Prostate gland (tissue), 2 donors: Measurements from ENCODE around the gene KRTAP5-7. TPM values are rescaled to one million over a fixed set of nuclear protein-coding genes. Genes with fewer than 3 reads are reported as not detected.

Source experiments
- DNase-seq: peaks from one replicate; pipeline ENCODE4 v3.0.0-alpha.2; 2019; ENCODE audit warnings: low spot score
- H3K27ac ChIP-seq, 2 donors: fragments of 200-600 bp; sonication (generic); 2 replicates each; pipeline ENCODE4 v1.5.1; 2017 to 2019
- H3K27me3 ChIP-seq: fragments of 200-600 bp; sonication (generic); replicated peaks from 2 replicates; pipeline ENCODE4 v1.5.1; 2019; ENCODE audit not compliant: insufficient read depth
- H3K36me3 ChIP-seq, 2 donors: fragments of 200-600 bp; sonication (generic); 1 replicate in 1 of 2; 2 replicates in 1 of 2; pipeline versions ENCODE4 v1.5.1 to v1.8.1; 2017 to 2019
- H3K4me1 ChIP-seq: fragments of 200-600 bp; sonication (generic); replicated peaks from 2 replicates; pipeline ENCODE4 v1.5.1; 2019
- H3K4me3 ChIP-seq, 2 donors: fragments of 200-600 bp; sonication (generic); 2 replicates each; pipeline ENCODE4 v1.5.1; 2017 to 2019
- H3K9me3 ChIP-seq: fragments of 200-600 bp; sonication (generic); 2 replicates; pipeline ENCODE4 v1.5.1; 2017
- POLR2A ChIP-seq: fragments of 450-650 bp; IDR thresholded peaks from one replicate; pipeline ENCODE4 v1.6.1; 2016; ENCODE audit warnings: antibody characterized with exemption, mild to moderate bottlenecking
- POLR2AphosphoS5 ChIP-seq: sonication (generic); formaldehyde crosslinking; IDR thresholded peaks from one replicate; pipeline ENCODE4 v1.6.1; 2017; ENCODE audit warnings: antibody characterized with exemption
- WGBS: methylation state at CpG from one replicate; pipeline ENCODE4 v1.1.5; 2018; 5-methylcytosine and 5-hydroxymethylcytosine counted together
- intact Hi-C: fragments of 100-400 bp; cut with DNase I; formaldehyde crosslinking; loops from one replicate; pipeline ENCODE4 v1.14.2; 2022
- total RNA-seq, 2 donors: library from RNA; depleted of rRNA; stranded (reverse); fragments of >200 nt; gene quantifications; one replicate each; pipeline ENCODE4 v1.1.0, GENCODE V29; 2016
- TF ChIP-seq, protein P1 (sequence below), 4 experiments: fragments of 200-600 bp in 2 of 4; fragments of 450-650 bp in 2 of 4; sonication (generic) in 2 of 4; IDR thresholded peaks; 1 replicate in 3 of 4; 2 replicates in 1 of 4; pipeline ENCODE4 v1.5.1; 2016 to 2019; ENCODE audit warnings: antibody characterized with exemption in 4 of 4, mild to moderate bottlenecking in 2 of 4, moderate library complexity in 2 of 4

Gene KRTAP5-7
- total RNA-seq, 2 donors from 2014 or later: 1.8 TPM; not detected in 1

DNA sequence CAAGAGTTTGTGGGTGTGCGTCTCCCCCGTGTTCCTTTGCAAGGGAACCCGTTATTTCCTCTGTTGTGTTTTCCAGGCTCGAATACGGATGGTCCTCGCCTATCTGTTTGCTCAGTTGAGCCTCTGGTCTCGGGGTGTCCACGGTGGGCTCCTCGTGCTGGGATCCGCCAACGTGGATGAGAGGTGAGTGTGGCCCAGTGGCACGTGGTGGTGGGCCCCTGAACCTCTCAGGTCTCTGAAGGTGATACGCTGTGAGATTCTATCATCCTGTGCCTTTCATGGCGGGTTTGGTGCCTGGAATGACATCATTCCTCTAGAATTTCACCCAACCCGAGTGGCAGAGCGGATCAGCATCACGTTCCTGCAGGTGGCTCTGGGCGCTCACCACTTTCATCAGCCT is 41.6 kb upstream of the KRTAP5-7 start:
- Histone ChIP-seq H3K36me3 (peaks cover 12 to 19% of the 10 kb centered on the region in 2 donors), H3K27ac (no peak overlapping the region), H3K4me1 (peaks cover 2% of the 10 kb centered on the region), H3K27me3 (no peaks in the 10 kb centered on the region), H3K9me3 (no peaks in the 10 kb centered on the region), H3K4me3 (no peak overlapping the region)
- TF ChIP-seq POLR2A (no peak), POLR2AphosphoS5 (no peak)
- TF ChIP-seq, protein P1, sequence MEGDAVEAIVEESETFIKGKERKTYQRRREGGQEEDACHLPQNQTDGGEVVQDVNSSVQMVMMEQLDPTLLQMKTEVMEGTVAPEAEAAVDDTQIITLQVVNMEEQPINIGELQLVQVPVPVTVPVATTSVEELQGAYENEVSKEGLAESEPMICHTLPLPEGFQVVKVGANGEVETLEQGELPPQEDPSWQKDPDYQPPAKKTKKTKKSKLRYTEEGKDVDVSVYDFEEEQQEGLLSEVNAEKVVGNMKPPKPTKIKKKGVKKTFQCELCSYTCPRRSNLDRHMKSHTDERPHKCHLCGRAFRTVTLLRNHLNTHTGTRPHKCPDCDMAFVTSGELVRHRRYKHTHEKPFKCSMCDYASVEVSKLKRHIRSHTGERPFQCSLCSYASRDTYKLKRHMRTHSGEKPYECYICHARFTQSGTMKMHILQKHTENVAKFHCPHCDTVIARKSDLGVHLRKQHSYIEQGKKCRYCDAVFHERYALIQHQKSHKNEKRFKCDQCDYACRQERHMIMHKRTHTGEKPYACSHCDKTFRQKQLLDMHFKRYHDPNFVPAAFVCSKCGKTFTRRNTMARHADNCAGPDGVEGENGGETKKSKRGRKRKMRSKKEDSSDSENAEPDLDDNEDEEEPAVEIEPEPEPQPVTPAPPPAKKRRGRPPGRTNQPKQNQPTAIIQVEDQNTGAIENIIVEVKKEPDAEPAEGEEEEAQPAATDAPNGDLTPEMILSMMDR (IDR thresholded peaks at IDR 0.05): no peak
- no peak for DNase-seq
- intact Hi-C loops: no loop called here
- WGBS: 95% methylated on average over 18 of the region's 18 CpGs

GRCh38 chr11:71486320-71486719 is 40.7 kb upstream of the KRTAP5-7 start:
- 97% methylated on average over 1 of the region's 1 CpG for WGBS
- TF ChIP-seq POLR2A: no peak
- TF ChIP-seq POLR2AphosphoS5: no peak
- TF ChIP-seq, protein P1 (IDR thresholded peaks at IDR 0.05): no peak
- Histone ChIP-seq H3K4me3 (no peak overlapping the region), H3K36me3 (peaks cover 12 to 27% of the 10 kb centered on the region in 2 donors), H3K9me3 (no peaks in the 10 kb centered on the region), H3K27ac (no peak overlapping the region), H3K4me1 (peaks cover 2% of the 10 kb centered on the region), H3K27me3 (no peaks in the 10 kb centered on the region)
- intact Hi-C loops: no loop called here
- DNase-seq: no peak

DNA sequence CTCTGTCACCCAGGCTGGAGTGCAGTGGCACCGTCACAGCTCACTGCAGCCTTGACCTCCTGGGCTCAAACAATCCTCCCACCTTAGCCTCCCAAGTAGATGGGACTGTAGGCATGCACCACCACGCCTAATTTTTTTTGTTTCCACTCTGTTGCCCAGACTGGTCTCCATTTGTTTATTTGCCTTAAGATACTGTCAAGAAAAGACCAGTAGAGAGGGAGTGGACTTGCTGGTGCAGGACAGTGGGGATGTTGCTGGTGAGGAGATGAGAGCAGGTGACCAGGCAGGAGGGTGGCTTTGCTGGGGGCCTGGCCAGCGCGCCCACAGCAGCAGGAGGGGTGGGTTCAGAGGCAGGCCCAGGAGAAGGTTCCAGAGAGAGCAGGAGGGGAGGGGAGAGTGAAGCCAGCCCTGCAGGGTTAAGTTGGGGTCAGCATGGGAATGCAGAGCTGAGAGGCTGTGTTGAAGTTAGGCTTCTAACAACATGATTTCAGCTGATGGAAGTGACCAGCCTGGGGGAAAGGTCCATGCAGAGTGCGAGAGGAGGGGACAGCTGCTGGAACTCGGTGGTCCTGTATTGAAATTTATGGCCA is 38.3 kb upstream of the KRTAP5-7 start:
- H3K27ac ChIP-seq: no peak overlapping the region
- intact Hi-C loops: no loop called here
- DNase-seq: no peak
- H3K4me1 ChIP-seq: no peaks in the 10 kb centered on the region
- TF ChIP-seq, protein P1 (IDR thresholded peaks at IDR 0.05): no peak
- TF ChIP-seq POLR2A: no peak
- TF ChIP-seq POLR2AphosphoS5: no peak
- H3K9me3 ChIP-seq: no peaks in the 10 kb centered on the region
- peaks cover 16 to 20% of the 10 kb centered on the region in 2 donors for H3K36me3 ChIP-seq
- no peak overlapping the region for H3K4me3 ChIP-seq
- 80% methylated on average over 6 of the region's 6 CpGs for WGBS
- no peaks in the 10 kb centered on the region for H3K27me3 ChIP-seq

DNA sequence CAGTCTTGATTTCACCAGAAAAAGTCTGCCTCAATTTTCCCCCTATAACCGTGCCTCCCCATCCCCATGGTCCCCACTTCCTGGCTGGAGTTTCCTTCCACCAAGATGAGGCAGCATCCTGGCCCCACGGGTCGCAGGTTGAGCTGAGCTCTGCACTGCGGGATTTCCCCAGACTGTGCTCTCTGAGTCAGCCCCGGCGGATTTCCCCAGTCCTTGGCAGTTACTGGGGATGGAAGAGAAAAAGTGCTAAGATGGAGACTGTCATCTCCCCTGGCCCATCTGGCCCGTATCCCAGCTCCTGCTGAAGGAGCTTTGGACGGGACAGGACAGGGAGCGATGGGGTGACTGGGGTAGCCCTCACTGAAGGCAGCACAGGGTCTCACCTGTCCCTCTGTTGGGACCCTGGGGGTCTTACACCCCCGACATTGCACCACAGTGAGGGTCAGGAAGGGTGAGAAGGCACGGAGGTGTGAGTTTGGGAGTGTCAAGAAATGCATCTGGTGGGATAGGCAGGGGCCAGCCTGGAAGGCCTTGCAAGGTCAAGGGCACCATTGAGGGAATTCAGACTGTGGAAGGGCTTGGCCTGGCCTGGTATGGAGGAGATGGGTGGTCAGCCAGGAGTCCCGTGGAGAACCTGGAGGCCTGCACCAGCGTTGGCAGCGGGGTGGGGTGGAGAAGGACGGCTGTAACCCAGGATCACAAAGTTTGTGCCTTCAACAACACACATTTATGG is 37.6 kb upstream of the KRTAP5-7 start:
- H3K27me3 ChIP-seq: no peaks in the 10 kb centered on the region
- TF ChIP-seq POLR2A (no peak), POLR2AphosphoS5 (no peak)
- TF ChIP-seq, protein P1 (IDR thresholded peaks at IDR 0.05): no peak
- no peaks in the 10 kb centered on the region for H3K9me3 ChIP-seq
- no peak overlapping the region for H3K4me3 ChIP-seq
- no peak overlapping the region for H3K27ac ChIP-seq
- WGBS: 81% methylated on average over 15 of the region's 15 CpGs
- H3K36me3 ChIP-seq: peaks cover 10 to 14% of the 10 kb centered on the region in 2 donors
- no peaks in the 10 kb centered on the region for H3K4me1 ChIP-seq
- intact Hi-C loops: no loop called here
- DNase-seq: no peak
